K562 (cell line): ENCODE results near the gene JUP. TPM values are rescaled to one million over a fixed set of nuclear protein-coding genes. Genes with fewer than 3 reads are reported as not detected.
A peak's percentile ranks its signal among the peaks of the same experiment; 100 is the strongest.

Source experiments
- ATAC-seq: fragments of 200-7000 bp; cut with Tn5 transposase; 3 replicates; pipeline ENCODE4 v1.9.1; 2020; ENCODE audit warnings: moderate library complexity
- BruUV-seq: library from RNA; stranded (reverse); fragments of 400-500 nt; replicated peaks from 2 replicates; lab custom pipeline; 2021; lab: Mats Ljungman, UMichigan
- CTCF ChIA-PET: fragments of 300-600 bp; formaldehyde crosslinking; extraction: SDS; loops from one replicate; lab custom pipeline; 2021; ENCODE audit warnings: low intra/inter-chr PET ratio; lab: Yijun Ruan, JAX
- POLR2A ChIA-PET: fragments of 300-600, 350-650 bp; sonication (Branson Sonifier 250); formaldehyde crosslinking; extraction: SDS; loops from one replicate; lab custom pipeline; 2021; ENCODE audit warnings: antibody characterized with exemption, inconsistent platforms; lab: Yijun Ruan, JAX
- DNase-seq, 4 experiments: peaks; one replicate each; pipeline versions ENCODE4 v3.0.0 to v3.0.0-alpha.2; 2011 to 2018; ENCODE audit warnings: low spot score in 3 of 4, mixed read lengths in 3 of 4; ENCODE audit errors: extremely low read depth in 1 of 4
- FAIRE-seq: peaks from 2 replicates; lab custom pipeline; 2011; peaks lifted over from hg19 to GRCh38; lab: Jason Lieb, UNC
- H2AFZ ChIP-seq: 2 replicates; pipeline ENCODE4 v1.6.0; 2011; ENCODE audit warnings: low read depth, low read length, control low read depth, inconsistent platforms
- H3K27ac ChIP-seq: fragments of 200-600 bp; 3 replicates; pipeline ENCODE4 v1.8.0; 2011; ENCODE audit warnings: low read depth, mild to moderate bottlenecking, control low read depth, inconsistent platforms, low read length, moderate library complexity, mixed read lengths; ENCODE audit errors: extremely low read depth
- H3K27me3 ChIP-seq, 2 experiments: fragments of 300-600 bp in 1 of 2; 2 replicates in 1 of 2; 3 replicates in 1 of 2; pipeline versions ENCODE4 v1.6.0 to v1.8.0; 2011; ENCODE audit warnings: inconsistent platforms in 2 of 2, low read length in 2 of 2, mild to moderate bottlenecking in 1 of 2, mixed read lengths in 1 of 2, moderate library complexity in 1 of 2; ENCODE audit not compliant: control insufficient read depth in 2 of 2, insufficient read depth in 2 of 2
- H3K36me3 ChIP-seq: fragments of 300-600 bp; 3 replicates; pipeline ENCODE4 v1.8.0; 2011; ENCODE audit warnings: mild to moderate bottlenecking, low read length, inconsistent platforms; ENCODE audit not compliant: control insufficient read depth, insufficient read depth
- H3K4me1 ChIP-seq, 2 experiments: fragments of 200-600 bp in 1 of 2; replicated peaks in 1 of 2; 2 replicates in 1 of 2; 3 replicates in 1 of 2; pipeline versions ENCODE4 v1.5.1 to v1.8.0; 2011; ENCODE audit warnings: inconsistent platforms in 2 of 2, low read length in 2 of 2, mild to moderate bottlenecking in 1 of 2, mixed read lengths in 1 of 2, moderate library complexity in 1 of 2; ENCODE audit not compliant: control insufficient read depth in 2 of 2, insufficient read depth in 2 of 2
- H3K4me2 ChIP-seq: 2 replicates; pipeline ENCODE4 v1.6.1; 2011; ENCODE audit warnings: low read length, control low read depth, inconsistent platforms, mixed read lengths; ENCODE audit not compliant: insufficient read depth
- H3K4me3 ChIP-seq: fragments of 200-600 bp; sonication (generic), shearing (Covaris generic); 2 replicates; pipeline ENCODE4 v1.5.1; 2016; ENCODE audit warnings: control low read depth, inconsistent platforms
- H3K79me2 ChIP-seq: fragments of 200-600 bp; 3 replicates; pipeline ENCODE4 v1.8.0; 2011; ENCODE audit warnings: low read length, inconsistent platforms; ENCODE audit not compliant: control insufficient read depth, insufficient read depth
- H3K9ac ChIP-seq, 2 experiments: 2 replicates each; pipeline versions ENCODE4 v1.6.0 to v1.6.1; 2011; ENCODE audit warnings: low read depth in 2 of 2, low read length in 2 of 2, control low read depth in 1 of 2, inconsistent platforms in 1 of 2, mild to moderate bottlenecking in 1 of 2, mixed read lengths in 1 of 2; ENCODE audit not compliant: insufficient read depth in 1 of 2
- H3K9me1 ChIP-seq: one replicate; pipeline ENCODE4 v1.6.0; 2011; ENCODE audit warnings: inconsistent platforms, mild to moderate bottlenecking, low read length, moderate library complexity; ENCODE audit not compliant: control insufficient read depth, insufficient read depth
- H3K9me3 ChIP-seq: replicated peaks from 2 replicates; pipeline ENCODE4 v1.5.1; 2011; ENCODE audit warnings: low read depth, low read length, inconsistent platforms; ENCODE audit not compliant: control insufficient read depth, insufficient read depth
- H4K20me1 ChIP-seq: replicated peaks from 2 replicates; pipeline ENCODE4 v1.6.1; 2011; ENCODE audit warnings: low read length, inconsistent platforms, mixed read lengths; ENCODE audit not compliant: control insufficient read depth, insufficient read depth
- C11orf30 ChIP-seq: fragments of 450-650 bp; IDR thresholded peaks from 2 replicates; pipeline ENCODE4 v1.6.1; 2016; ENCODE audit warnings: low read depth, mild to moderate bottlenecking
- CEBPB ChIP-seq: fragments of 450-650 bp; IDR thresholded peaks from 2 replicates; pipeline ENCODE4 v1.6.1; 2016; ENCODE audit warnings: missing genetic modification characterization, missing compliant biosample characterization
- CREBBP ChIP-seq: IDR thresholded peaks from one replicate; pipeline ENCODE4 v1.6.1; 2012; ENCODE audit warnings: low read depth, mild to moderate bottlenecking, control low read depth, inconsistent platforms, low read length
- DPF2 ChIP-seq: fragments of 450-650 bp; IDR thresholded peaks from 2 replicates; pipeline ENCODE4 v1.6.1; 2016
- ELK3 ChIP-seq: fragments of 450-650 bp; formaldehyde crosslinking; IDR thresholded peaks from 2 replicates; pipeline ENCODE4 v1.4.0; 2020; ENCODE audit warnings: mild to moderate bottlenecking
- EP400 ChIP-seq: fragments of 450-650 bp; IDR thresholded peaks from 2 replicates; pipeline ENCODE4 v1.6.1; 2017; ENCODE audit warnings: antibody characterized with exemption, mild to moderate bottlenecking, moderate library complexity
- FOS ChIP-seq: IDR thresholded peaks from 3 replicates; pipeline ENCODE4 v1.6.1; 2011; ENCODE audit not compliant: insufficient read length; ENCODE audit errors: extremely low read depth
- KAT7 ChIP-seq: sonication (generic); formaldehyde crosslinking; IDR thresholded peaks from 2 replicates; pipeline ENCODE4 v1.8.0; 2022; ENCODE audit warnings: missing genetic modification reagents, mild to moderate bottlenecking, borderline replicate concordance
- MAFG ChIP-seq: fragments of 450-650 bp; conservative IDR thresholded peaks from 2 replicates; pipeline ENCODE4 v1.6.1; 2016; ENCODE audit warnings: missing genetic modification characterization, missing compliant biosample characterization
- MAFK ChIP-seq: IDR thresholded peaks from 2 replicates; pipeline ENCODE4 v1.6.1; 2011; ENCODE audit warnings: low read length, improper control_type of control experiment
- NFE2 ChIP-seq: IDR thresholded peaks from 2 replicates; pipeline ENCODE4 v1.6.1; 2014; ENCODE audit warnings: antibody characterized with exemption, low read depth
- NFRKB ChIP-seq: fragments of 450-650 bp; IDR thresholded peaks from 2 replicates; pipeline ENCODE4 v1.6.1; 2016; ENCODE audit warnings: low read depth
- NKRF ChIP-seq: fragments of 450-650 bp; IDR thresholded peaks from 2 replicates; pipeline ENCODE4 v1.6.1; 2016; ENCODE audit warnings: borderline replicate concordance
- PREB ChIP-seq: sonication (generic); formaldehyde crosslinking; IDR thresholded peaks from 2 replicates; pipeline ENCODE4 v1.8.1; 2023; ENCODE audit warnings: mild to moderate bottlenecking, missing genetic modification reagents
- RCOR1 ChIP-seq, 2 experiments: IDR thresholded peaks; 2 replicates each; pipeline ENCODE4 v1.6.1; 2012; ENCODE audit warnings: low read depth in 2 of 2, low read length in 2 of 2, borderline replicate concordance in 1 of 2, improper control_type of control experiment in 1 of 2
- SMAD4 ChIP-seq: fragments of 250-450 bp; sonication (Bioruptor Pico); conservative IDR thresholded peaks from 2 replicates; pipeline ENCODE4 v1.8.0; 2021; ENCODE audit warnings: inconsistent platforms, mild to moderate bottlenecking, moderate library complexity
- SMARCB1 ChIP-seq: IDR thresholded peaks from 2 replicates; pipeline ENCODE4 v1.6.1; 2011; ENCODE audit warnings: improper control_type of control experiment, low read depth; ENCODE audit not compliant: insufficient read length
- ZNF316 ChIP-seq: fragments of 450-650 bp; IDR thresholded peaks from 2 replicates; pipeline ENCODE4 v1.6.1; 2016
- ZZZ3 ChIP-seq: fragments of 450-650 bp; IDR thresholded peaks from 2 replicates; pipeline ENCODE4 v1.6.1; 2016; ENCODE audit warnings: antibody characterized with exemption, mild to moderate bottlenecking, moderate library complexity
- WGBS: fragments of 100-300 bp; shearing (Covaris generic); methylation state at CpG from one replicate; pipeline ENCODE4 v1.1.6; 2016; ENCODE audit warnings: low coverage, mixed read lengths; ENCODE audit not compliant: insufficient coverage; ENCODE audit errors: missing lambda C conversion rate; 5-methylcytosine and 5-hydroxymethylcytosine counted together
- in situ Hi-C: fragments of 300-500 bp; cut with MboI; formaldehyde crosslinking; loops from 4 replicates; pipeline ENCODE4 v1.15.0; 2018; ENCODE audit warnings: inconsistent platforms, mixed read lengths
- intact Hi-C: fragments of 100-400 bp; cut with micrococcal nuclease; formaldehyde crosslinking; loops from 2 replicates; pipeline ENCODE4 v1.14.2; 2022
- polyA plus RNA-seq, 8 experiments: library from polyadenylated mRNA; depleted of rRNA in 4 of 8; stranded (reverse) in 5 of 8; unstranded in 3 of 8; fragments of >200 nt; fragmentation: Nextera tagmentation in 2 of 8; fragmentation: Illumina TruSeq in 1 of 8; extraction: Ambion mirVana in 2 of 8; extraction: Trizol in 1 of 8; gene quantifications; 2 replicates each; pipeline versions ENCODE4 v1.2.1 to v1.2.3, GENCODE V29; 2011 to 2014; ENCODE audit warnings: inconsistent platforms in 1 of 8, missing spikeins in 1 of 8
- total RNA-seq, 7 experiments: library from RNA; depleted of rRNA in 6 of 7; stranded (reverse); fragments of >200 nt in 6 of 7; fragmentation: Illumina TruSeq in 2 of 7; extraction: Trizol in 2 of 7; gene quantifications; 2 replicates each; pipeline versions ENCODE4 v1.2.1 to v1.2.3, GENCODE V29; 2011 to 2021; ENCODE audit warnings: low replicate concordance in 1 of 7

The JUP gene
- total and polyA plus RNA-seq, 9 of the 15 experiments (the other 6 are each of a cell fraction or from before 2014, with no cell fraction given): 6.4 to 177 (median 31.2) TPM

- WGBS: 53% methylated on average over 13 of the region's 13 CpGs
- TF ChIP-seq MAFK (0 out of 2 replicates have a peak, but pooled peaks have one; percentile 36), PREB (CRISPR knock-in tag) (0 out of 2 replicates have a peak, but pooled peaks have one; percentile 26), NFE2 (peak; percentile 65), DPF2 (0 out of 2 replicates have a peak, but pooled peaks have one; percentile 13), NFRKB (no peak), C11orf30 (peak; percentile 70), SMAD4 (CRISPR knock-in tag) (peak; percentile 52), SMARCB1 (no peak), FOS (no peak), CREBBP (no peak), ZNF316 (peak; percentile 75), MAFG (tag) (0 out of 2 replicates have a peak, but pooled peaks have one; percentile 22), CEBPB (peak; percentile 47; the same call in 1 of the 2 replicates), RCOR1 (IDR thresholded peaks at IDR 0.05; ENCODE audit: borderline replicate concordance in 1 of 2, low read depth in 2 of 2, low read length in 2 of 2) (0 out of 4 replicates have a peak, but pooled peaks of 1 of the 2 experiments have one; percentile 3), EP400 (no peak), KAT7 (no peak), NKRF (no peak), ZZZ3 (no peak), ELK3 (no peak)
- TF ChIP-seq, all 486 proteins: peak for 10
- intact Hi-C loops: no loop called here
- H3K9me3 ChIP-seq: no peaks in the 10 kb centered on the region
- ATAC-seq (0 out of 3 replicates have a peak, but pooled peaks have one; percentile 1), FAIRE-seq (peak; percentile 58), DNase-seq (peak in 3 of 4 experiments; percentile 2 to 63 (median 38))
- no peak overlapping the region for H3K4me3 ChIP-seq
- peak overlapping the region; percentile 52 for H3K4me2 ChIP-seq
- ChIA-PET CTCF (no interaction called here), POLR2A (interaction anchor here (0.6 to 1.8 kb wide), 7 partner anchors 11 to 1334 kb away, joined by 3 to 5 read pairs (median 5); partner anchors contain the start of gene KLHL11)
- H3K79me2 ChIP-seq: peaks cover 80% of the 10 kb centered on the region
- no peak overlapping the region for H2AFZ ChIP-seq
- no TSS peak for BruUV-seq
- peaks cover 7% of the 10 kb centered on the region for H3K9me1 ChIP-seq
- peaks cover 27 to 47% of the 10 kb centered on the region in 2 experiments for H3K4me1 ChIP-seq
- in situ Hi-C loops: no loop called here
- no peaks in the 10 kb centered on the region for H3K27me3 ChIP-seq
- peaks cover 28% of the 10 kb centered on the region; the same call in 1 of the 3 replicates for H3K36me3 ChIP-seq
- H4K20me1 ChIP-seq: peaks cover 9% of the 10 kb centered on the region
- peak overlapping the region; percentile 42; the same call in 2 of the 3 replicates for H3K27ac ChIP-seq
- H3K9ac ChIP-seq: peak overlapping the region; percentile 22 to 88; a peak in 3 of 4 replicates
These were observed 5.0 kb downstream of the JUP start for GRCh38 chr17:41781404-41782110.
